ENCODE results near the gene AFF4.

AFF4 gene

GRCh38 chr5:132854301-132854700, 109.1 kb downstream of the AFF4 start:
- ATAC-seq (ENCODE audit: low read depth), result no peak

GRCh38 chr5:132853790-132854189, 109.6 kb downstream of the AFF4 start:
- Histone ChIP-seq H3K27me3 (ENCODE audit: insufficient read depth, poor library complexity, severe bottlenecking) (no peaks in the 10 kb centered on the region), H3K4me1 (ENCODE audit: insufficient read depth, poor library complexity, severe bottlenecking) (no peaks in the 10 kb centered on the region), H3K27ac (ENCODE audit: poor library complexity, severe bottlenecking) (no peak overlapping the region), H3K4me3 (ENCODE audit: severe bottlenecking) (no peak overlapping the region), H3K9me3 (ENCODE audit: severe bottlenecking) (no peaks in the 10 kb centered on the region), H3K36me3 (ENCODE audit: low read depth) (no peaks in the 10 kb centered on the region)
- ATAC-seq (ENCODE audit: low read depth), result no peak
- DNase-seq (ENCODE audit: low spot score), result no peak
- no peak for TF ChIP-seq CTCF (IDR thresholded peaks at IDR 0.05; ENCODE audit: poor library complexity, severe bottlenecking)

More at GRCh38 chr5:132854301-132854700, 109.1 kb downstream of the AFF4 start:
- Histone ChIP-seq H3K36me3 (ENCODE audit: low read depth) (no peaks in the 10 kb centered on the region), H3K27me3 (ENCODE audit: insufficient read depth, poor library complexity, severe bottlenecking) (no peaks in the 10 kb centered on the region), H3K4me3 (ENCODE audit: severe bottlenecking) (no peak overlapping the region), H3K9me3 (ENCODE audit: severe bottlenecking) (no peaks in the 10 kb centered on the region), H3K27ac (ENCODE audit: poor library complexity, severe bottlenecking) (no peak overlapping the region), H3K4me1 (ENCODE audit: insufficient read depth, poor library complexity, severe bottlenecking) (no peaks in the 10 kb centered on the region)
- no peak for DNase-seq (ENCODE audit: low spot score)
- no peak for TF ChIP-seq CTCF (IDR thresholded peaks at IDR 0.05; ENCODE audit: poor library complexity, severe bottlenecking)

DNA sequence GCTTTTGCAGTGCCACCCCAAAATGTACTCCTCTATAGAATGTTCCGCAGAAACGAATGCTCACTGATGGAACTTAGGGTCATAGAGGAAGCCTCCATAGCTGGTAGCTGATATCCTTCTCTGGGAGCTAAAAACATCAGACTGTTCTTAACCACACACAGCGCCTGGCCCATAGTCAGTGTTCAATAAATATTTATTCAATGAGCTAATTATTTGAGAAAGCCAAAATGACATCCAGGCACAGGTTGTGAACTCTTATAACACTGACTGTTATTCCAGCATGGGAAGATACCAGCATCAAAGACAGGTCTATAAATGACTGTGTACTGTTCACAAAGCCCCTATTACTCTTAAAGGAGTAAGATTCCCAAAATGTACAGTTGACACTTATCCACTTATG, 110.1 kb downstream of the AFF4 start:
- DNase-seq (ENCODE audit: low spot score) (no peak), ATAC-seq (ENCODE audit: low read depth) (no peak)
- H3K27ac ChIP-seq (ENCODE audit: poor library complexity, severe bottlenecking), result no peak overlapping the region
- H3K9me3 ChIP-seq (ENCODE audit: severe bottlenecking), result no peaks in the 10 kb centered on the region
- no peak for TF ChIP-seq CTCF (IDR thresholded peaks at IDR 0.05; ENCODE audit: poor library complexity, severe bottlenecking)
- no peaks in the 10 kb centered on the region for H3K27me3 ChIP-seq (ENCODE audit: insufficient read depth, poor library complexity, severe bottlenecking)
- H3K4me3 ChIP-seq (ENCODE audit: severe bottlenecking), result no peak overlapping the region
- H3K36me3 ChIP-seq (ENCODE audit: low read depth), result no peaks in the 10 kb centered on the region
- H3K4me1 ChIP-seq (ENCODE audit: insufficient read depth, poor library complexity, severe bottlenecking), result no peaks in the 10 kb centered on the region

DNA sequence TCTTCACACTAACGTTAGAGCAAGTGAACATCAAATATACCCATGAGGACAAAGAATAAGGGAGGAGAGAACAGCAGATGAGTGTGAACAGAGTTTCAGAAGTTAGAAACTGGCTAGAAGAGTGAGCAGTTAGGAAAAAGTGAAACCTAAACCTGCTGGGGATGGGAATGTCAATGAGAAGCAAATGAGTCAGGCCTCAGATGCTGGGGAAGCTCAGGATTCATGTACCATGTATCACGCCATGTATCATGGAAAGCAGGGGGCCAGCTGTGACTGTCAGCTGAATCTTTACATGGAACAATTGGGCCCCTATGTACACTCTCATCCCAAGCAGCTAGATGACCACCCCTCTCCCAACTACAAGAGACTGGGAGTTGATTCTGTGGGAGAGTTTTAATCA, 113.4 kb downstream of the AFF4 start:
- Histone ChIP-seq H3K4me3 (ENCODE audit: severe bottlenecking) (no peak overlapping the region), H3K27ac (ENCODE audit: poor library complexity, severe bottlenecking) (no peak overlapping the region)

More for the DNA sequence above, 113.4 kb downstream of the AFF4 start:
- Histone ChIP-seq H3K36me3 (ENCODE audit: low read depth) (no peaks in the 10 kb centered on the region), H3K27me3 (ENCODE audit: insufficient read depth, poor library complexity, severe bottlenecking) (no peaks in the 10 kb centered on the region), H3K4me1 (ENCODE audit: insufficient read depth, poor library complexity, severe bottlenecking) (no peaks in the 10 kb centered on the region), H3K9me3 (ENCODE audit: severe bottlenecking) (no peaks in the 10 kb centered on the region)
- DNase-seq (ENCODE audit: low spot score) (no peak), ATAC-seq (ENCODE audit: low read depth) (peak; percentile 31; the same call in 2 of the 3 replicates)
- no peak for TF ChIP-seq CTCF (IDR thresholded peaks at IDR 0.05; ENCODE audit: poor library complexity, severe bottlenecking)
